Erythroblast (primary cell): ENCODE measurements around the gene EIF4ENIF1.

Experiments used
- GATA1 ChIP-seq: IDR thresholded peaks from 2 replicates; pipeline ENCODE4 v1.6.1; 2011; ENCODE audit warnings: low read depth, mild to moderate bottlenecking, control low read depth, low read length, moderate library complexity
- POLR2A ChIP-seq: IDR thresholded peaks from 2 replicates; pipeline ENCODE4 v1.6.1; 2011; ENCODE audit warnings: mild to moderate bottlenecking, low read length

GRCh38 chr22:31508536-31508935 lies 18.9 kb upstream of the EIF4ENIF1 start:
- no peak for TF ChIP-seq POLR2A
- no peak for TF ChIP-seq GATA1
